Heart right ventricle (tissue), 16 donors: ENCODE results near the gene IFITM1. TPM values are rescaled to one million over a fixed set of nuclear protein-coding genes. Genes with fewer than 3 reads are reported as not detected.

ENCODE experiments used
- ATAC-seq, 8 donors: fragments of 200-7000 bp; cut with Tn5 transposase; one replicate each; pipeline ENCODE4 v1.9.1; 2020; ENCODE audit warnings: mild to moderate bottlenecking in 8 of 8, moderate library complexity in 8 of 8, moderate number of reproducible peaks in 1 of 8
- DNase-seq, 2 donors: peaks; one replicate each; pipeline ENCODE4 v3.0.0-alpha.2; 2020
- H3K27ac ChIP-seq, 10 donors: fragments of 200-600 bp; sonication (generic) in 2 of 10; one replicate each; pipeline versions ENCODE4 v1.5.0 to v1.8.0; 2020 to 2022; ENCODE audit warnings: mild to moderate bottlenecking in 3 of 10
- H3K27me3 ChIP-seq, 7 donors: fragments of 200-600 bp; one replicate each; pipeline ENCODE4 v1.8.0; 2021 to 2022; ENCODE audit warnings: mild to moderate bottlenecking in 2 of 7
- H3K36me3 ChIP-seq, 9 donors: fragments of 200-600 bp; sonication (generic) in 1 of 9; one replicate each; pipeline versions ENCODE4 v1.5.0 to v1.8.0; 2020 to 2022; ENCODE audit warnings: mild to moderate bottlenecking in 2 of 9
- H3K4me1 ChIP-seq, 9 donors: fragments of 200-600 bp; sonication (generic) in 1 of 9; one replicate each; pipeline versions ENCODE4 v1.5.0 to v1.8.0; 2020 to 2022; ENCODE audit warnings: mild to moderate bottlenecking in 4 of 9
- H3K4me3 ChIP-seq, 10 donors: fragments of 200-600 bp; sonication (generic) in 2 of 10; one replicate each; pipeline versions ENCODE4 v1.5.0 to v1.8.0; 2020 to 2022; ENCODE audit warnings: mild to moderate bottlenecking in 7 of 10, moderate library complexity in 2 of 10
- H3K9me3 ChIP-seq, 11 donors: fragments of 200-600 bp in 10 of 11; sonication (generic) in 2 of 11; one replicate each; pipeline versions ENCODE4 v1.5.0 to v1.8.0; 2013 to 2022; ENCODE audit warnings: mild to moderate bottlenecking in 2 of 11, control low read depth in 1 of 11, moderate library complexity in 1 of 11
- WGBS, 2 donors: extraction: QIAGEN DNeasy Blood & Tissue Kit; methylation state at CpG; one replicate each; pipeline ENCODE4 v1.1.7; 2013; ENCODE audit warnings: inconsistent platforms in 1 of 2; 5-methylcytosine and 5-hydroxymethylcytosine counted together
- intact Hi-C, 10 donors: fragments of 100-400 bp; cut with DNase I; formaldehyde crosslinking; loops; one replicate each; pipeline versions ENCODE4 v1.11.1 to v1.14.2; 2022
- polyA plus RNA-seq, 2 donors: library from polyadenylated mRNA; stranded (reverse); fragments of 200-250 nt; gene quantifications; one replicate each; pipeline ENCODE4 v1.2.3, GENCODE V29; 2013
- total RNA-seq, 10 donors: library from RNA; stranded (reverse); fragmentation: NEBNext Ultra II Directional in 3 of 10; extraction: Animal tissue kit (Norgen Biotek cat#: 25700) in 3 of 10; gene quantifications; one replicate each; pipeline versions ENCODE4 v1.2.1 to v1.2.4, GENCODE V29; 2021 to 2023
- TF ChIP-seq, protein P1 (sequence below), 9 donors: fragments of 200-600 bp; sonication (generic) in 2 of 9; IDR thresholded peaks; one replicate each; pipeline versions ENCODE4 v1.5.0 to v1.8.0; 2021 to 2022; ENCODE audit warnings: antibody characterized with exemption in 9 of 9, mild to moderate bottlenecking in 5 of 9, moderate library complexity in 1 of 9
- donor health status: Arrhythmogenic right ventricular cardiomyopathy.
- donor health status: ischemic (EF 13 %, LVEDD 7.1; RV severe dilation, severe dysfunction).
- donor health status: healthy with polysubstance abuse.
- donor health status: DM: no; HTN: yes; CAD: no.
- donor health status: DM: no; HTN: no; CAD: no.
- donor health status: ischemic (EF 25% LVEDD 6.9; RV normal size, moderate dysfunction).
- donor health status: ischemic (EF 25% LVEDD 5.7; RV mildly dilated, moderate dysfunction).
- donor health status: healthy.
- donor health status: DM: yes; HTN: yes; CAD: no.
- donor health status: Ischemic cardiomyopathy.
- donor health status: ischemic (EF 35%, LVEDD 5.7; RV mildly dilated, moderate dysfunction).
- donor health status: nonischemic (EF 11% LVEDD 7.7; RV severe dilation, severe dysfunction).
- donor health status: DM: yes; HTN: yes; CAD: no.
- donor health status: PGD.
- donor health status: ischemic (EF 29% LVEDD 5.4; RV normal size, mild dysfunction).
- donor health status: nonischemic (EF 23%, LVEDD 6.1; RV moderate dilation, normal function).

IFITM1 gene
- total and polyA plus RNA-seq, 12 donors = 51.6 to 427 (median 120) TPM

DNA sequence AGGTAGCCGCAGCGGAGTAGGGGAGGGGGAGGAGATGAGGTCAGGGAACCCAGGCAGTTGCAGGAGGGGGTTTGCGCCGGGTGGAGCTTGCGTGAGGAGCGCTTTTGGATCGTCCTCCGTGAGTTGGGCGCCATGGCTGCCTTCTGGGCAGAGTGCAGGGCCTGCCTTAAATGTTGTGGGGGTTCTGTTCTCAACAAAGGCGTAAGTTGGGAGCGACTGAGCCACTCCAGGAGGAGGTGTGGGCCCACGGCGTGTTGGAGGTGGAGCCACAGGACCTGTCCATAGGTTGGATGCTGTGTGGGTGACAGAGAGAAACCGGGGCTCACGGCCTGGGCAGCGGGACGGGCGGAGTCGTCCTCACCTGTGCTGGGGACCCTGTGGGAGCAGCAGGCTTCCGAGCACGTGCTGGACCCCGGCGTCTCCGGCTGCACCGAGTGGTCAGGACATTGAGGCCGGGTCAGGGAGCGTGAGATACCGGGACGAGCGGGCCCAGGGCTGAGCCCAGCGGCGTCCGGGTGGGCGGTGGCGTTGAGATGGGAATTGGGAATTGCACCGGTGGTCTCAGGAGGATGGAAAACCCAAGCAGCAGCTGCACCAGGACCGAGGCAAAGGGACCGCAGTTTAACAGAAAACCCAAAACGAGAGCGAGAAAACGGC, 25.9 kb upstream of the IFITM1 start:
- peak overlapping the region in 7 of 10 donors; percentile 70 to 87 (median 82) for H3K27ac ChIP-seq
- peak; percentile 7 to 26 for DNase-seq
- peak in 3 of 8 donors; percentile 6 to 8 (median 6) for ATAC-seq

DNA sequence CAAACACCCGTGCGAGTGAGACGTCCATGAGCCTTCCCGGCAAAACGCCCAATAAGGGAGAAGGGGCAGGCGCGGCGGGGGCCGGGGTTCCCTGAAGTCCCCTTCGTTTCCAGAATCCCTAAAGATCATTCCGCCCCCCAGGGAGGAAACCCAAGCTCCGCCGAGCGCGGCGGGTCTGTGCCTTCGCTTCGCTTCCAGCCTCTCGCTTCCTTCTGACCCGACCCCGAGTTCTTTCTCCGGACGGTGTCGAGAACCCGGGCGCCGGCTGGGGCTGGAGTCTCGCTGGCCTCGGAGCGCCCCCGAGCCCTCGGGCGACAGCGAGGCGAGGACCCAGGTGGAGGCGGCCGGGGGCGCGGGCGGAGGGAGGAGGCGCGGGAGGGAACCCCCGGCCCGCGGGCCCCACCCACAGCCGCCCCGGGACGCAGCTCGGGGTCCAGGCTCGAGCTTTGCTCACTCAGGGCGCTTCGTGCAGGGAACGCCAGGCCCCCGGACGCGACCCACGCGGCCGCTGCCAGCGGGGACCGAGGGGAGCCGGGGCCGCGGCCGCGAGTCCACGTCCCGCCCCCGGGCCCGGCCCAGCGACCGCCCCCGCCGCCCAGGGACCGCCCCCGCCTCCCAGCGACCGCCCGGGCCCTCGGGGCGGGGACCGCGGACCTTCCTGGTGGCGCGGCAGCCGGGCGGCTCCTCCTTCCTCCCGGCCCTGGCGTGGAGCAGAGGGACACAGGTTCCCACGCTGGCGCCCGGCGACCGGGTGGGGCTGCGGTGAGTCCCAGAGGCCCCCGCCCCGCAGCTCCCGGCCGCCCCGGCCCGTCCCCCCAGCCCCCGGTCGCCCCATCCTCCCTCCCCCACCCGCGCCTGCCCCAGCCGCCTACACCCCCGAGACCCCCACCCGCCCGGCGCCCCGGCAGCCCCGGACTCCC, 25.1 kb upstream of the IFITM1 start, which contains the start of gene PGGHG:
Gene PGGHG (plus strand): TSS at position 649 of the 920 bp plus-strand sequence. CDS start 691 bp downstream, outside the sequence.
- WGBS, 2 donors = 1% methylated on average over 41 to 112 of the region's 112 CpGs
- H3K4me3 ChIP-seq = peak within 1 kb of the TSS; percentile 58 to 82 (median 70)
- DNase-seq = peak; percentile 82 to 88
- H3K36me3 ChIP-seq = peaks cover 0 to 19% (median 0%) of the 10 kb centered on the region in 9 donors
- peaks cover 3 to 20% (median 18%) of the 10 kb centered on the region in 9 donors for H3K4me1 ChIP-seq
- intact Hi-C loops = loop anchor here in 1 of 10 donors (5.0 kb wide), 1 partner anchor 36 kb away; no protein-coding TSS in a partner anchor
- TF ChIP-seq, protein P1, sequence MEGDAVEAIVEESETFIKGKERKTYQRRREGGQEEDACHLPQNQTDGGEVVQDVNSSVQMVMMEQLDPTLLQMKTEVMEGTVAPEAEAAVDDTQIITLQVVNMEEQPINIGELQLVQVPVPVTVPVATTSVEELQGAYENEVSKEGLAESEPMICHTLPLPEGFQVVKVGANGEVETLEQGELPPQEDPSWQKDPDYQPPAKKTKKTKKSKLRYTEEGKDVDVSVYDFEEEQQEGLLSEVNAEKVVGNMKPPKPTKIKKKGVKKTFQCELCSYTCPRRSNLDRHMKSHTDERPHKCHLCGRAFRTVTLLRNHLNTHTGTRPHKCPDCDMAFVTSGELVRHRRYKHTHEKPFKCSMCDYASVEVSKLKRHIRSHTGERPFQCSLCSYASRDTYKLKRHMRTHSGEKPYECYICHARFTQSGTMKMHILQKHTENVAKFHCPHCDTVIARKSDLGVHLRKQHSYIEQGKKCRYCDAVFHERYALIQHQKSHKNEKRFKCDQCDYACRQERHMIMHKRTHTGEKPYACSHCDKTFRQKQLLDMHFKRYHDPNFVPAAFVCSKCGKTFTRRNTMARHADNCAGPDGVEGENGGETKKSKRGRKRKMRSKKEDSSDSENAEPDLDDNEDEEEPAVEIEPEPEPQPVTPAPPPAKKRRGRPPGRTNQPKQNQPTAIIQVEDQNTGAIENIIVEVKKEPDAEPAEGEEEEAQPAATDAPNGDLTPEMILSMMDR (IDR thresholded peaks at IDR 0.05) = no peak
- peaks cover 0 to 44% (median 34%) of the 10 kb centered on the region in 7 donors for H3K27me3 ChIP-seq
- ATAC-seq = peak; percentile 80 to 93 (median 86)
- H3K27ac ChIP-seq = peak within 1 kb of the TSS; percentile 37 to 87 (median 80)
- H3K9me3 ChIP-seq = no peaks in the 10 kb centered on the region

More for the DNA sequence above, 25.9 kb upstream of the IFITM1 start:
- no peaks in the 10 kb centered on the region for H3K9me3 ChIP-seq
- peaks cover 3 to 20% (median 18%) of the 10 kb centered on the region in 9 donors for H3K4me1 ChIP-seq
- H3K36me3 ChIP-seq = peaks cover 0 to 13% (median 0%) of the 10 kb centered on the region in 9 donors
- peak overlapping the region; percentile 58 to 82 (median 70) for H3K4me3 ChIP-seq
- intact Hi-C loops = loop anchor here in 1 of 10 donors (5.0 kb wide), 1 partner anchor 36 kb away; no protein-coding TSS in a partner anchor
- TF ChIP-seq, protein P1 (IDR thresholded peaks at IDR 0.05) = no peak
- H3K27me3 ChIP-seq = peaks cover 0 to 52% (median 42%) of the 10 kb centered on the region in 7 donors
- WGBS, 2 donors = 18 to 25% methylated on average over 41 of the region's 41 CpGs

DNA sequence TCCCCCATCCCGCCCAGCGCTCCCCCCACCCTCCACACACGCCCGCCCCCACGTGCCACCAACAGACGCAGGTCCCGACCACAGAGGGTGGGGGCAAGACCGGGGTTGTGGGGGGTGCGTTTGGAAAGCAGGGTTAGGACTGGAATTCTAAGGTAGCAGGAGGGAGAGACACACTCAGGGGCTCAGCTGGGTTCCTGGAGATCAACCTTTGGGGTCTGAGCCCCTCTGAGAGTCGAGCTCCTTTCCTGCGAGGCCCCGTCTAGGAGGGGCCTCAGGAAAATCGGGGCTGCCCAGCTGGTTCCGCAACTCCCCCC, 24.5 kb upstream of the IFITM1 start:
- DNase-seq = no peak
- H3K36me3 ChIP-seq = peaks cover 0 to 24% (median 0%) of the 10 kb centered on the region in 9 donors
- intact Hi-C loops = loop anchor here in 1 of 10 donors (5.0 kb wide), 1 partner anchor 37 kb away; no protein-coding TSS in a partner anchor
- ATAC-seq = peak in 3 of 8 donors; percentile 3 to 39 (median 6)
- TF ChIP-seq, protein P1 (IDR thresholded peaks at IDR 0.05) = no peak
- H3K4me3 ChIP-seq = peak overlapping the region; percentile 2 to 82 (median 70)
- 23 to 25% methylated on average over 14 of the region's 14 CpGs for WGBS, 2 donors
- peaks cover 0 to 40% (median 28%) of the 10 kb centered on the region in 7 donors for H3K27me3 ChIP-seq
- H3K27ac ChIP-seq = peak overlapping the region; percentile 37 to 87 (median 80)
- H3K4me1 ChIP-seq = peaks cover 3 to 20% (median 18%) of the 10 kb centered on the region in 9 donors
- H3K9me3 ChIP-seq = no peaks in the 10 kb centered on the region
